NAMALWA (cell line): ENCODE measurements around the gene SPIB.
"Not testable (repeated sequence)": the region's sequence is repeated elsewhere in the genome, so short reads cannot be mapped to it uniquely, and the experiment has no call there.

ENCODE experiments used
- DNase-seq: peaks from one replicate; pipeline ENCODE4 v3.0.0-alpha.2; 2015; ENCODE audit warnings: low spot score

The SPIB gene

GRCh38 chr19:50418176-50419021 is at the start of gene SPIB:
Gene SPIB (plus strand): TSS chr19:50418938. CDS start chr19:50418963, 25 bp downstream.
- DNase-seq = peak; percentile 78

DNA sequence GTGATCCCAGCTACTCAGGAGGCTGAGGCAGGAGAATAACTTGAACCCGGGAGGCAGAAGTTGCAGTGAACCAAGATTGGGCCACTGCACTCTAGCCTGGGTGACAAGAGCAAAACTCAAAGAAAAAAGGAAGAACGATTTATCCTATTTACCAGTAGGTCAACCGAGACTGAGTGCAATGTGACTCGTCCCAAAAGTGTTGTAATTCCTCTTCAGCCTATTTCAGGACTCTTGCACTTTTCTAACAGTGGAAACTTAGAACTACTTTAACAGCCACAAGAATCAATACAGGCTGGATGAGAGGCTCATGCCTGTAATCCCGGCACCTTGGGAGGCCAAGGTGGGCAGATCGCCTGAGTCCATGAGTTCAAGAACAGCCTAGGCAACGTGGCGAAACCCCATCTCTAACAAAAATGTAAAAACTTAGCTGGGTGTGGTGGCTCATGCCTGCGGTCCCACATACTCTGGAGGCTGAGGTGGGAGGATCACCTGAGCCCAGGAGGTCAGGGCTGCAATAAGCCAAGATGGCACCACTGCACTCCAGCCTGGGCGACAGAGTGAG is 46.7 kb upstream of the SPIB start:
- no peak for DNase-seq

GRCh38 chr19:50376166-50377050 is 42.3 kb upstream of the SPIB start, which contains the start of gene NR1H2:
Gene NR1H2 (plus strand): TSS chr19:50376457. CDS start chr19:50377606, 1,149 bp downstream.
- DNase-seq = peak; percentile 99

DNA sequence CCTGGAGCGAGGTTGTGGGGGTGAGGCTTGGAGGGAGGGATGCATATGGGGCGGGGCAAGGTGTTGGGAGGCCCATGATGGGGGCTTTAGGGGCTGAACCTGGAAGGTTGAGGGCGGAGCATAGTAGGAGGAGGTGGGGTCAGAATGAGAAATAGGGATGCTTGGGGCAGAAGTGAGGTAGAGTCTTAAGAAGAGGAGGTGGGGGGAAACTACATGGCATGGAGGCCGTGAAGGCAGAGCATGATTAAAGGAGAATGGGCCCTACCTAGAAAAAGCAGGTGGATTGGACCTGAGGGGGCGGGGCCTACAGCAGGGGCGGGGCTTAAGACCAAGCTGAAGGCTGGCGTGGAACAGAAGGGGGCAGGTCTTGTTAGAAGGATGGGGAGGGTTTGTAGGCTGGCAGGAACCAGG is 41.7 kb upstream of the SPIB start:
- DNase-seq = peak; percentile 88

- DNase-seq = no peak
Observed at GRCh38 chr19:50377517-50377916, 41.2 kb upstream of the SPIB start.

- DNase-seq = no peak
Observed at GRCh38 chr19:50378169-50378862, 40.4 kb upstream of the SPIB start.

DNA sequence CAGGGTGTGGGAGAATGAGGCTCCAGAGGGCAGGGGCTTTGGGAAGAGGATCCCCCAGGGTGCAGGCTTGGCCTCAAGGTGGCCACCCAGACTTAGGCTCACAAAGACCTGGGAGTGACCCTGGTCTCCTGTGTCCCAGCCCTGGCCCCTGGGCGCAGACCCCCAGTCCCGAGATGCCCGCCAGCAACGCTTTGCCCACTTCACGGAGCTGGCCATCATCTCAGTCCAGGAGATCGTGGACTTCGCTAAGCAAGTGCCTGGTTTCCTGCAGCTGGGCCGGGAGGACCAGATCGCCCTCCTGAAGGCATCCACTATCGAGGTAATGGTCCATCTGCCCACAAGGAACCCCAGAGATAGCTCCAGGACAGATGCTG is 39.9 kb upstream of the SPIB start:
- DNase-seq = no peak

GRCh38 chr19:50379602-50380001 is 39.1 kb upstream of the SPIB start:
- no peak for DNase-seq

DNA sequence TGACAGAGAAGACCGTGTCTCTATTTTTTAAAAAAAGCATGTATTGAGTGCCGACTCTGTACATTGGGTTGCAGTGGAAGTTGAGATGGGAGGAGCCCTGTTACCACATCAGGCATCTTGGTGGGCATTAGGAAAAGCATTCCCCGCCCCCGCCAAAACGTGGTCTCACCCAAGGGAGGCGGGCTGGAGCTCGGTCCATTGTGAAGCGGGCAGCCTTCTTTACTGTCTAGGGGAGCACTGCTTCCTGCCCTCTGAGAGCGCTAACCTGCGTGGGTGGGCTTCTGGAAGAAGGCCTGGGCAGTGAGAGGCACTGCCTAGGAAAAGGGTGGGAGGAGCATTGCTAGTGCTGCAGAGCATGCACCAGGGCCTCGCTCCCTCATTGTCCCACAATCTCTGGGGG is 38.6 kb upstream of the SPIB start:
- no peak for DNase-seq

GRCh38 chr19:50380751-50381151 is 38.0 kb upstream of the SPIB start:
- DNase-seq = no peak

GRCh38 chr19:50381881-50382729 is 36.6 kb upstream of the SPIB start:
- no peak for DNase-seq

GRCh38 chr19:50383001-50383851 is 35.5 kb upstream of the SPIB start:
- DNase-seq = no peak

DNA sequence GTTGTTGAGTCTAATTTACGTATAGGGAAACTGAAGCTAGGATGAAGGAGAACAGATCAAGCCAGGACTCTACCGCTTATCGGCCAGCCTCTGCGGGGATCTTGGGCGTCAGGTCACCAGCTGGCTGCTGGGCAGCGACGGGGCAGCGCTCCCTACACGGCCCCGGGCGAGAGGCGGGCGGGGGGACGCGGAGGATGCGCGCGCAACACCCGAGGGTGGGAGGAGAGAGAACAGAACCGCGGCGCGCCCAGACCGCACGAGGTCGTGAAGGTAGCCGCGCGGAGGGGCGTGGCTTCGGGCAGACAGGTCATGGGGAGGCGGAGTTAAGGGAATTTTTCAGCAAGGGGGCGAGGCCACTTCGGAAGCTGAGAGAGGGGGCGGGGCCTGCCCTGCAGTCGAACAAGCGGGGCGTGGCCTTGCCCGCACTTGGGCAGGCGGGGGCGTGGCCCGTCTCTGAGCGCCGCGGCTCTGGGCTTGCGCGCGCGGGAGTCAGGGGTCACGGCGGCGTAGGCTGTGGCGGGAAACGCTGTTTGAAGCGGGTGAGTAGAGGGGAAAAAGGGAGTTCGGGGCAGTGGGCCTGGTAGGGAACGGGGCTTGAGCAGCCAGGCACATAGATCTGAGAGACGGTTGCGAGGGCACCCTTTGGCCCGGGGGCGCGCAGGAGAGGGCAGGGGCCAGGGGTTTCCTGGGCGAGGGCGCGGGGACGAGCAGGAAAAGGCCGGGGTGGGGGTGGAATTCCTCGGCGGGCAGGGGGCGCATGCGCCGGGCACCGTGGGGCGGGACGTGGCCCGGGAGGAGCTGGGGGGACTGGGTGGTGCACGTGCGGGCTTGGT is 34.7 kb upstream of the SPIB start, which contains the start of gene POLD1:
POLD1 (plus strand) TSS at position 496 of the 833 bp plus-strand sequence. CDS start 14,505 bp downstream, outside the sequence.
- DNase-seq = peak; percentile 98

- no peak for DNase-seq
Observed at GRCh38 chr19:50384685-50385535, 33.8 kb upstream of the SPIB start.

DNA sequence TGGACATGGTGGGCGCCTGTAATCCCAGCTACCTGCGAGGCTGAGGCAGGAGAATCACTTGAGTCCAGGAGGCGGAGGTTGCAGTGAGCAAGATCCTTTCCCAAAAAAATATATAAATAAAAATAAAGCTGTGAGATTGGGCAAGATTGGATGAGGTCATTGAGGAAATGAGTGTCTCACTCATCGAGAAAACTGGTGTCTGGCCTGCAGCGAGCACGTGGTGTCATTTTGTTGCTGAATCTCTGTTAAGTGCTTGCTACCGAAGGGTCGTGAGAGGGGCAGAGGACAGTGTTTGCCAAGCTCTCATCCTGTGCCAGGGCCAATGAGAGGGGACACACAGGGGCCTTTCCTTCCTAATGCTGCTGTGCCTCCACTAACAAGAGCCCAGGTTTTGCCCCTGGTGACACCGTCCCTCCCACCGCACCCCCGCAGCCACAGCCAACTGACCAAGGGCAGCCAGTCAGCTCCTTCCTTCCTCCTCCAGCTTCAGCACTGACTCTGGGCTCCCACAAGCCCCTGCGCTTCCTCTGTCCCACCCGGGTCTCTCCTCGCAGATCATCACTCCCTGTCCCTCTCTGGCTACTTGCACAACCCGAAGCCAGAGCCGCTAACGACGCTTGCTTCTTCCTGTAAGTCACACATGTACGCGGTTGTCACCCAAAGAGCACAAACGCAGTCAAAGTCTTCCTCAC is 31.4 kb upstream of the SPIB start:
- no peak for DNase-seq

- DNase-seq = no peak
Observed at GRCh38 chr19:50387868-50388245, 30.9 kb upstream of the SPIB start.

- DNase-seq = not testable (repeated sequence)
Observed at GRCh38 chr19:50390295-50390694, 28.4 kb upstream of the SPIB start.
